ENCODE results near the gene LRRC4. TPM values are rescaled to one million over a fixed set of nuclear protein-coding genes. Genes with fewer than 3 reads are reported as not detected.

Gene LRRC4
- total RNA-seq, 2 experiments from 2014 or later, result 1.1 to 1.6 TPM

DNA sequence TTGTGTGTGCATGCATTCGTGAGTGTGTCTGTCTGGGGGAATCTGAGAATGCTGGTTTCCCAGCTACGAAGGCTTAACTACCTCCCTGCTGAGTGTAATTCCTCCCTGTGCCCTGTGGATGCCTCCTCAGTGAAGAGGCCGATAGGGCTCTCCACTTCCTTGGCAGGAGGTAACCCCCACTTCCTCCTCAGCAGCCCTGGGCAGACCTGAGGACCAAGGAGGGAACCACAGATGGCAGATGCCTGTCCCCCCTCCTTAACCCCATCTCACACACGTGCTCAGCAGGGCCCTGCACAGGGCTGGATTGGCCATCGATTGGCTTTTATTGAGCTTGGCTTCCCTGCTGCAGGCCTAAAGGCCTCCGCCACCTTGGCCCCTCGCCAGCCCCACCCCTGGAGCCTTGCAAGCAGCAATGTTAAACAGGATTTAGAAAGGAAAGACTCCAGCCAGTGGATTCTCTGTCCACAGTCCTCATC, 45.6 kb upstream of the LRRC4 start:
- CTCF ChIA-PET, result interaction anchor here (0.9 kb wide), 1 partner anchor 59 kb away, joined by 3 read pairs; no protein-coding TSS in a partner anchor
- Histone ChIP-seq H3K36me3 (ENCODE audit: insufficient read depth, low read length) (peaks cover 73% of the 10 kb centered on the region), H3K4me1 (ENCODE audit: insufficient read depth, low read length) (peaks cover 9% of the 10 kb centered on the region), H3K4me3 (ENCODE audit: low read length) (no peak overlapping the region), H3K27me3 (ENCODE audit: control insufficient read depth in 1 of 2, insufficient read depth in 2 of 2, low read length in 2 of 2) (no peaks in the 10 kb centered on the region), H3K27ac (ENCODE audit: low read depth in 1 of 2, low read length in 2 of 2) (no peak overlapping the region), H3K9me3 (ENCODE audit: control insufficient read depth in 1 of 2, insufficient read depth in 1 of 2, low read length in 2 of 2) (no peaks in the 10 kb centered on the region)
- no peak overlapping the region for H3K4me3 Mint-ChIP-seq
- intact Hi-C loops (cut with DNase I, micrococcal nuclease), result no loop called here
- POLR2A ChIA-PET, result interaction anchor here (1.2 kb wide), 1 partner anchor 16 kb away, joined by 3 read pairs; no protein-coding TSS in a partner anchor
- H3K4me1 Mint-ChIP-seq (ENCODE audit: low read depth), result peaks cover 4% of the 10 kb centered on the region
- DNase-seq (no peak), ATAC-seq (ENCODE audit: poor library complexity) (no peak)
- no peak overlapping the region for H3K27ac Mint-ChIP-seq
- no peaks in the 10 kb centered on the region for H3K27me3 Mint-ChIP-seq
- no peak for TF ChIP-seq CTCF (IDR thresholded peaks at IDR 0.05)
- H3K9me3 Mint-ChIP-seq, result no peaks in the 10 kb centered on the region
- H3K36me3 Mint-ChIP-seq (ENCODE audit: low read depth), result peaks cover 15% of the 10 kb centered on the region

DNA sequence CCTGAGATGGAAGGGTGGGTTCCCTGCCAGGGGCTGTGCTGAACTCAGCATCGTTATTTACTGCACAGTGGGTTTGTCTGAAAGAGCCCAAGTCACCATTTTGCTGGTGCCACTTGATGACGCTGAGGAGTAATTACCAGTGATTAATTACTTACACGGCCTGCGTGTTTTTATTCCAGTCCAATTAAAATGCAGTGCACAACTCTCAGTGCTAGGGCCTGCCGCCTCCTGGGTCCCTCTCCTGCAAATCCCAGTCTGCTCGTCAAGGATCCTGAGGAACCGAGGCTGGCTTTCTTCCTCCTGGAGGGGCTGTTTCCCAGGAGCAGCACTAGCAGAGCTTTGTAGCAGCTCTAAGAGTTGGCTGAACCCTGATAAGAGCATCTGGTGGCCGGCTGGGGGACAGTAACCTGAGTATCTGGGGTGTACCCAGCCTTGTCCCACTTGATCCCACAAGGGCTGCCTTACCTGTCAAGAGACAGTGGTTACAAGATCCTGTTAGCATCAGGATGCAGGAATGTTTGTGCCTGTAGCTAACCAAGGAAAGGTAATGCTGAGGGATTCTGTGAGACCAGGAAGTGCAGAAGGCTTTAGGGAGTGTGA, 45.1 kb upstream of the LRRC4 start:
- Mint-ChIP-seq H3K27ac (no peak overlapping the region), H3K4me3 (no peak overlapping the region), H3K4me1 (ENCODE audit: low read depth) (peaks cover 9% of the 10 kb centered on the region), H3K36me3 (ENCODE audit: low read depth) (peaks cover 12% of the 10 kb centered on the region), H3K27me3 (no peaks in the 10 kb centered on the region), H3K9me3 (no peaks in the 10 kb centered on the region)
- H3K36me3 ChIP-seq (ENCODE audit: insufficient read depth, low read length), result peaks cover 68% of the 10 kb centered on the region
- POLR2A ChIA-PET, result no interaction called here
- CTCF ChIA-PET, result no interaction called here
- H3K4me1 ChIP-seq (ENCODE audit: insufficient read depth, low read length), result peaks cover 10% of the 10 kb centered on the region
- H3K9me3 ChIP-seq (ENCODE audit: control insufficient read depth in 1 of 2, insufficient read depth in 1 of 2, low read length in 2 of 2), result no peaks in the 10 kb centered on the region
- TF ChIP-seq CTCF (IDR thresholded peaks at IDR 0.05), result no peak
- H3K27me3 ChIP-seq (ENCODE audit: control insufficient read depth in 1 of 2, insufficient read depth in 2 of 2, low read length in 2 of 2), result no peaks in the 10 kb centered on the region
- DNase-seq, result no peak
- no peak overlapping the region for H3K27ac ChIP-seq (ENCODE audit: low read depth in 1 of 2, low read length in 2 of 2)
- no peak overlapping the region for H3K4me3 ChIP-seq (ENCODE audit: low read length)
- ATAC-seq (ENCODE audit: poor library complexity), result no peak
- intact Hi-C loops (cut with DNase I, micrococcal nuclease), result no loop called here

DNA sequence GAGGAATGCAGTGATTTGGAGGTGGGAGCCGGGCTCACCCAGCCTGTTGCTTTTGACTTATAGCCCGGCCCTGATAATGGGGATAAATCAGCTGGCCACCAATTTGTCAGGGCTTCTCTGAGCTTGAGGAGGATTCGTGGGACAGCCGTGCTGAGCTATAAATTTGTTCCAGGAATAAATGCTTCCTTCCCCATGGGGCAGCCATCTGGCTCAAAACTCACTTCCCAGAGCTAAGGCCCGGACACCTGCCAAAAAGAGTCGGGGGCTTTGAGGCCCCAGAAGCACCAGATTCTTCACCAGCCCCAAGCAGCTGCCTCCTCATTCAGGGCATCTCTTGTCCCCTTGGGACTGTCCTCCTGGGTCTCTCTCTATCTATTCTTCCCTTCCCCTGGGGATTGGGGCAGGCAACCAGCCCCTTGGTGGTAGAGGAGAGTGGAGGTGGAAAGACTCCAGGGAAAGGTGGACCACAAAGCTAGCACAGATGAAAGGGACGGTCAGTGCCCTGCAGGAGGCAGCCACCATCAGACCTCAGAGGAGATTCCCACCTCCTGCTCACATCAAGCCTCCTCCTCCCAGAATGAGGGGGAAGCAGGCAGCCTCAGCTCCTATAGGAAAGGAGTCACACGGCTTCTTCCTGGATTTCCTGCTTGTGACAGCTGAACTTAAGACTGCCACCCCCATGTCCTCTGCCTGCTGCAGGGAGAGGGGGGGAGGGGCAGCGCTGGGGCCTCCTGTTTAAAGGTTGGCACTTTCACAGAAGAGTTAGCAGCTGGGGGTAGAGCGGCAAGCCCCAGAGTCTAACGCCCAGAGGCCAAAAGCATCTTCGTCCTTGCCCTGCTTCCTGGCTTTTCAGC, 44.2 kb upstream of the LRRC4 start:
- Mint-ChIP-seq H3K9me3 (no peaks in the 10 kb centered on the region), H3K4me3 (no peak overlapping the region), H3K27ac (no peak overlapping the region), H3K4me1 (ENCODE audit: low read depth) (peaks cover 17% of the 10 kb centered on the region), H3K27me3 (no peaks in the 10 kb centered on the region), H3K36me3 (ENCODE audit: low read depth) (peaks cover 4% of the 10 kb centered on the region)
- no peak for ATAC-seq (ENCODE audit: poor library complexity)
- H3K4me3 ChIP-seq (ENCODE audit: low read length), result no peak overlapping the region
- intact Hi-C loops (cut with DNase I, micrococcal nuclease), result no loop called here
- H3K9me3 ChIP-seq (ENCODE audit: control insufficient read depth in 1 of 2, insufficient read depth in 1 of 2, low read length in 2 of 2), result no peaks in the 10 kb centered on the region
- no peaks in the 10 kb centered on the region for H3K27me3 ChIP-seq (ENCODE audit: control insufficient read depth in 1 of 2, insufficient read depth in 2 of 2, low read length in 2 of 2)
- H3K27ac ChIP-seq (ENCODE audit: low read depth in 1 of 2, low read length in 2 of 2), result no peak overlapping the region
- peaks cover 63% of the 10 kb centered on the region for H3K36me3 ChIP-seq (ENCODE audit: insufficient read depth, low read length)
- DNase-seq, result no peak
- TF ChIP-seq CTCF (IDR thresholded peaks at IDR 0.05), result no peak
- POLR2A ChIA-PET, result no interaction called here
- H3K4me1 ChIP-seq (ENCODE audit: insufficient read depth, low read length), result peaks cover 10% of the 10 kb centered on the region
- CTCF ChIA-PET, result no interaction called here

Measured in CD4-positive, alpha-beta T cell (primary cell).